Pulmonary artery endothelial cell (primary cell): ENCODE measurements around the gene APOC1. TPM values are rescaled to one million over a fixed set of nuclear protein-coding genes. Genes with fewer than 3 reads are reported as not detected.
A peak's percentile ranks its signal among the peaks of the same experiment; 100 is the strongest.
"Not testable (repeated sequence)": the region's sequence is repeated elsewhere in the genome, so short reads cannot be mapped to it uniquely, and the experiment has no call there.

Experiments used
- DNase-seq: peaks from one replicate; pipeline ENCODE4 v3.0.0-alpha.2; 2011; ENCODE audit warnings: low read depth, low spot score
- total RNA-seq: library from RNA; depleted of rRNA; stranded (reverse); fragments of >200 nt; gene quantifications from 2 replicates; pipeline ENCODE4 v1.2.3, GENCODE V29; 2014

The APOC1 gene
- total RNA-seq: 1.2 and 1.8 TPM in 2 replicates

GRCh38 chr19:44914433-44915206 is at the start of gene APOC1:
TSS of gene APOC1 (plus strand) at chr19:44914608. CDS start at chr19:44914892, 284 bp downstream.
- DNase-seq: peak; percentile 35

- no peak for DNase-seq
Measured at GRCh38 chr19:44865196-44865767, 49.1 kb upstream of the APOC1 start.

- DNase-seq: no peak
Measured at GRCh38 chr19:44866664-44867063, 47.7 kb upstream of the APOC1 start.

- no peak for DNase-seq
Measured at GRCh38 chr19:44867578-44867977, 46.8 kb upstream of the APOC1 start.

- DNase-seq: no peak
Measured at GRCh38 chr19:44869733-44870470, 44.5 kb upstream of the APOC1 start.

- DNase-seq: no peak
Measured at GRCh38 chr19:44871809-44872208, 42.6 kb upstream of the APOC1 start.

- no peak for DNase-seq
Measured at GRCh38 chr19:44872661-44873060, 41.7 kb upstream of the APOC1 start.

- DNase-seq: no peak
Measured at GRCh38 chr19:44874317-44874716, 40.1 kb upstream of the APOC1 start.

- no peak for DNase-seq
Measured at GRCh38 chr19:44875666-44876451, 38.5 kb upstream of the APOC1 start.

GRCh38 chr19:44876930-44877535 is 37.4 kb upstream of the APOC1 start:
- DNase-seq: no peak

GRCh38 chr19:44878120-44878865 is 36.1 kb upstream of the APOC1 start:
- no peak for DNase-seq

GRCh38 chr19:44879309-44880065 is 34.9 kb upstream of the APOC1 start:
- DNase-seq: no peak

GRCh38 chr19:44882063-44882462 is 32.3 kb upstream of the APOC1 start:
- DNase-seq: no peak

GRCh38 chr19:44882619-44883397 is 31.6 kb upstream of the APOC1 start:
- DNase-seq: not testable (repeated sequence)

GRCh38 chr19:44883922-44884321 is 30.5 kb upstream of the APOC1 start:
- DNase-seq: no peak

GRCh38 chr19:44884566-44884965 is 29.8 kb upstream of the APOC1 start:
- DNase-seq: no peak

- no peak for DNase-seq
Measured at GRCh38 chr19:44886141-44886540, 28.3 kb upstream of the APOC1 start.

GRCh38 chr19:44887648-44888047 is 26.8 kb upstream of the APOC1 start:
- DNase-seq: no peak

- DNase-seq: not testable (repeated sequence)
Measured at GRCh38 chr19:44888335-44888734, 26.1 kb upstream of the APOC1 start.
